ENCODE results near the gene VASH1.

DNA sequence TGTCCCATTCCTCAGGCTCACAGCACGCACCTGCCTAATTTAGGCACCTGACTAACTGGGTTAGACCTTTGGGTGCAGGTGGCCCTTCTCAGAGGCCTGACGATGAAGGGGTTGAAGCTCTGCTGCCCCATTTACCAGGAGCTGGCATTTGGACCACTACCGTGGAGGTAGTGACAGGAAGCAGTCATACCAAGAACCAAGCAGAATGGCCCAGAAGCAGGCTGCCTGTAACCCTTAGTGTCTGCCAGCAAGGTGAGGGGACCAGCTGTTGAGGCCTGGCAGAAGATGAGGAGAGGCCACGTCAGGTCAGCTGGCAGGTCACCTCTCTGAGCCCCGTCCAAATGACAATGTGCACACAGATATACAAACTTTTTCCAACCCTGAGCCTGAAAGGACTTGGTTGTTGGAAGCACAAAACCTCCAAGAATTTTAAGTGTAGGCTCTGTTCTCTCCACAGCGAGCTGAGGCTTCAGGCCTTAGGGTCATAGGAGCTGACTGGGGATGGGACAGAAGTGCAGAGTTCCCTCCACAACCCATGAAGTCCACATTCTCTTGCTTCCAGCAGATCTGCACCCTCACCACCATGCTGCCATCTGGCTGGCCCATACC is 23.1 kb downstream of the VASH1 start:
- TF ChIP-seq, protein P1, sequence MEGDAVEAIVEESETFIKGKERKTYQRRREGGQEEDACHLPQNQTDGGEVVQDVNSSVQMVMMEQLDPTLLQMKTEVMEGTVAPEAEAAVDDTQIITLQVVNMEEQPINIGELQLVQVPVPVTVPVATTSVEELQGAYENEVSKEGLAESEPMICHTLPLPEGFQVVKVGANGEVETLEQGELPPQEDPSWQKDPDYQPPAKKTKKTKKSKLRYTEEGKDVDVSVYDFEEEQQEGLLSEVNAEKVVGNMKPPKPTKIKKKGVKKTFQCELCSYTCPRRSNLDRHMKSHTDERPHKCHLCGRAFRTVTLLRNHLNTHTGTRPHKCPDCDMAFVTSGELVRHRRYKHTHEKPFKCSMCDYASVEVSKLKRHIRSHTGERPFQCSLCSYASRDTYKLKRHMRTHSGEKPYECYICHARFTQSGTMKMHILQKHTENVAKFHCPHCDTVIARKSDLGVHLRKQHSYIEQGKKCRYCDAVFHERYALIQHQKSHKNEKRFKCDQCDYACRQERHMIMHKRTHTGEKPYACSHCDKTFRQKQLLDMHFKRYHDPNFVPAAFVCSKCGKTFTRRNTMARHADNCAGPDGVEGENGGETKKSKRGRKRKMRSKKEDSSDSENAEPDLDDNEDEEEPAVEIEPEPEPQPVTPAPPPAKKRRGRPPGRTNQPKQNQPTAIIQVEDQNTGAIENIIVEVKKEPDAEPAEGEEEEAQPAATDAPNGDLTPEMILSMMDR (optimal IDR thresholded peaks at IDR 0.05 in 1 of 3, IDR thresholded peaks at IDR 0.05 in 1 of 3, conservative IDR thresholded peaks at IDR 0.05 in 1 of 3; ENCODE audit: extremely low read depth in 1 of 3, insufficient read depth in 2 of 3, low read length in 3 of 3), result no peak
- TF ChIP-seq EZH2 (IDR thresholded peaks at IDR 0.05; ENCODE audit: low read length), result no peak

All from keratinocyte (primary cell).